Right lobe of liver (tissue), 4 donors: ENCODE data around the gene TRIM51G.
"Not testable (repeated sequence)": the region's sequence is repeated elsewhere in the genome, so short reads cannot be mapped to it uniquely, and the experiment has no call there.

Source experiments
- CTCF ChIP-seq, 4 donors: fragments of 200-600 bp in 3 of 4; fragments of 450-650 bp in 1 of 4; IDR thresholded peaks; one replicate each; pipeline versions ENCODE4 v1.5.1 to v1.8.0; 2016 to 2022; ENCODE audit warnings: antibody characterized with exemption in 4 of 4, mild to moderate bottlenecking in 2 of 4
- POLR2A ChIP-seq: fragments of 450-650 bp; IDR thresholded peaks from one replicate; pipeline ENCODE4 v1.6.1; 2017; ENCODE audit warnings: antibody characterized with exemption, mild to moderate bottlenecking
- donor health status: DM: no; HTN: no; CAD: no.
- donor health status: DM: no; HTN: no; CAD: no.
- donor health status: DM: no; HTN: yes; CAD: no.

- not testable (repeated sequence) for TF ChIP-seq CTCF (IDR thresholded peaks at IDR 0.05); POLR2A
These were observed 44.8 kb upstream of the TRIM51G start, which contains the start of gene TRIM49B for GRCh38 chr11:49028523-49028922.
